Activated naive CD8-positive, alpha-beta T cell (primary cell): Measurements from ENCODE around the gene NME9.
"Not testable (repeated sequence)": the region's sequence is repeated elsewhere in the genome, so short reads cannot be mapped to it uniquely, and the experiment has no call there.

Source experiments
- H3K27ac Mint-ChIP-seq: one replicate; pipeline ENCODE4 v1.8.0; 2021; ENCODE audit warnings: mixed read lengths
- H3K27me3 Mint-ChIP-seq: one replicate; pipeline ENCODE4 v1.8.0; 2021; ENCODE audit warnings: mixed read lengths
- H3K36me3 Mint-ChIP-seq: one replicate; pipeline ENCODE4 v1.8.0; 2021; ENCODE audit warnings: mixed read lengths
- H3K4me1 Mint-ChIP-seq: one replicate; pipeline ENCODE4 v1.8.0; 2021; ENCODE audit warnings: low read depth, mixed read lengths
- H3K4me3 Mint-ChIP-seq: one replicate; pipeline ENCODE4 v1.8.0; 2021; ENCODE audit warnings: mild to moderate bottlenecking, mixed read lengths
- H3K9me3 Mint-ChIP-seq: one replicate; pipeline ENCODE4 v1.8.0; 2021; ENCODE audit warnings: low read depth, mixed read lengths

NME9 gene, protein sequence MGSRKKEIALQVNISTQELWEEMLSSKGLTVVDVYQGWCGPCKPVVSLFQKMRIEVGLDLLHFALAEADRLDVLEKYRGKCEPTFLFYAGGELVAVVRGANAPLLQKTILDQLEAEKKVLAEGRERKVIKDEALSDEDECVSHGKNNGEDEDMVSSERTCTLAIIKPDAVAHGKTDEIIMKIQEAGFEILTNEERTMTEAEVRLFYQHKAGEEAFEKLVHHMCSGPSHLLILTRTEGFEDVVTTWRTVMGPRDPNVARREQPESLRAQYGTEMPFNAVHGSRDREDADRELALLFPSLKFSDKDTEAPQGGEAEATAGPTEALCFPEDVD

DNA sequence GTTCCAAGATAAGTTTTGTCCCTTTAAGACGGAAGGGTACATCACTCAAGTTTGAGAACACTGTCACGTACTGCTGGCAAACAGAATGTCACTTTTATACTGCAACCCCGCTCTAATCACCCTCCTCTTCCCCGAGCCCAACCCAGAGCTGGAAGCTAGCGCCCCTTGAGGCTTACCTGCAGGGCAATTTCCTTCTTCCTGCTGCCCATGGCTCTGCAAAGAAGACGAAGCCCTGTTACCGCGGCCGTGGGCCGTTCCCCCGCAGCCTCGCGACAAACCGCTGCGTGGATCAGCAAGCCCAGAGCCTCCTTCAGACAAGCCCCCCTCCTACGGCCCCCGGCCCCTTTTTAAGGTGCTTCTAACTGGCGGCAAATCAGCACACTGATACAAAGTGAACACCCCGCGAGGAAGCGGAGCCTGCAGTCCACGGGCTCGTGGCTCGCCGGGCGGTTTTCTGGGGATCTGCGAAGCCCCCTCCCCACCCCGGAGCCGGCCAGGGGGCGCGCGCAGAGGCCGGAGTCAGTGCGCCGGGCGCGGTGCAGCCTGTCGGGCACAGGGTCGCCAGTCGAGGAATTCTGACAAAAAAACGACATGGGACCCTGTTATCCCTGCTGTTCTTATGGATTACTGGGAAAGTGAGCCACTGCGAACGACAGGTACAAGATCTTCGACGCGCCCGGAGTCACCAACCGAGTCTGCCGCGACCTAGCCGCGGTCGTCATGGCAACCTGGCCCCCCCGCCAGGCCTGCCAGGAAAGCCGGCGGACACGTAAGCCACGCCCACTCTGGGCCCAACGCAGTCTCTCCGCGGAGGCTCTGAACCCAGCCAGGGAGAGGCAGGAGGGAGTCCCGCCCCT is at the start of gene NME9:
Gene NME9, minus strand, starts transcription at position 725 of the 857 bp plus-strand sequence. Its CDS starts 516 bp downstream, at position 209.
- H3K27me3 Mint-ChIP-seq, result no peaks in the 10 kb centered on the region

DNA sequence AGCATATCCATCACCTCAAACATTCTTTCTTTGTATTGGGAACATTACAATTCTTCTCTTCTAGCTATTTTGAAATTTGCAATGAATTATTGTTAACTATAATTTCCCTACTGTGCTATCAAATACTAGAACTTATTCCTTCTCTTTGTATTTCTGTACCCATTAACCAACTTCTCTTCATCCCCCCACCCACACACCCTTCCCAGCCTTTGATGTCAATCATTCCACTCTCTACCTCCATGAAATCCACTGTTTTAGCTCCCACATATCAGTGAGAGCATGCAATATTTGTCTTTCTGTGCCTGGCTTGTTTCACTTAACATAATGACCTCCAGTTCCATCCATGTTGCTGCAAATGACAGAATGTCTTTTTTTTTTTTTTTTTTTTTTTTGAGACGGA is 49.3 kb upstream of the NME9 start:
- Mint-ChIP-seq H3K4me1 (no peaks in the 10 kb centered on the region), H3K9me3 (no peaks in the 10 kb centered on the region), H3K27ac (no peak overlapping the region), H3K4me3 (no peak overlapping the region), H3K27me3 (no peaks in the 10 kb centered on the region), H3K36me3 (no peaks in the 10 kb centered on the region)

More for the DNA sequence above, at the start of gene NME9:
- H3K36me3 Mint-ChIP-seq, result no peaks in the 10 kb centered on the region
- peaks cover 23% of the 10 kb centered on the region for H3K4me1 Mint-ChIP-seq
- peak within 1 kb of the TSS; percentile 84 for H3K27ac Mint-ChIP-seq
- H3K4me3 Mint-ChIP-seq, result peak within 1 kb of the TSS; percentile 93
- no peaks in the 10 kb centered on the region for H3K9me3 Mint-ChIP-seq

DNA sequence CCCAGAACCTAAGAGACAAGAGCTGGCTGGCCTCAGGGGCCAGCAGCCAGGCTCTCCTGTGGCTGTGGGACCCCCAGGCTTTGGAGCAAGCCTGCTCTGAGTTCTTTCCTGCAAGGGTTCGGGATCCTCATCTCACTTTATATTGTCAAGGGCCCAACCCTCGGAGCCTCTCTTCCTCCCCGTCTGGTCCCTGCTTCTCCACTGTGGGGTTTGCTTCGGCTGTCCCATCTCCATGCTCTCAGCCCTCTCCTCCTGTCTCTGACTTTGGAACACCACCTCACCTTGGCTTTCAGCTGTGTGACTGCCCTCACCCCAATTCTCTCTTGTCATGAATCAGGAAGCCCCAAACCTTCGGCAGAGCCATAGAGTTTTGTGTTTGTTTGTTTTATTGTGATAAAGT is 48.7 kb upstream of the NME9 start:
- no peak overlapping the region for H3K27ac Mint-ChIP-seq
- no peaks in the 10 kb centered on the region for H3K36me3 Mint-ChIP-seq
- H3K4me1 Mint-ChIP-seq, result no peaks in the 10 kb centered on the region
- no peaks in the 10 kb centered on the region for H3K27me3 Mint-ChIP-seq
- H3K4me3 Mint-ChIP-seq, result no peak overlapping the region
- no peaks in the 10 kb centered on the region for H3K9me3 Mint-ChIP-seq

DNA sequence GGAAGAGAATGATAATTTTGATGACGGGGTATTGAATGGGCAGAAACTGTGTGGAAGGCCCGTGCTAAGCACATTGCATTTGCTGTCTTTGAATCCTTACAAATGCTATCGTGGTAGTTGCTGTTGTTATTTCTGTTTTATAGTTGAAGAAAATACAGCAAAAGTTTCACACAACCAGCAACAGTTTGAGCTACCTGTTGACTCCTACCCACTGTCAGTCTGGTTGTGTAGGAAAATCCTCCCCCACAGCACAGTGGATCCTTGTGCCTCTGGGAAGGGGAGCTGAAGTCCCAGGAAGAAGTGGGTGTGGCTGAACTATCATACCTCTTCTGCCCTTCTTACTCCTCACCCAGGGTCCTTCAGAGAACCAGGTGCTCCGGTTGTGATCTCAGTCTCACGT is 48.2 kb upstream of the NME9 start:
- Mint-ChIP-seq H3K4me1 (no peaks in the 10 kb centered on the region), H3K4me3 (no peak overlapping the region)

DNA sequence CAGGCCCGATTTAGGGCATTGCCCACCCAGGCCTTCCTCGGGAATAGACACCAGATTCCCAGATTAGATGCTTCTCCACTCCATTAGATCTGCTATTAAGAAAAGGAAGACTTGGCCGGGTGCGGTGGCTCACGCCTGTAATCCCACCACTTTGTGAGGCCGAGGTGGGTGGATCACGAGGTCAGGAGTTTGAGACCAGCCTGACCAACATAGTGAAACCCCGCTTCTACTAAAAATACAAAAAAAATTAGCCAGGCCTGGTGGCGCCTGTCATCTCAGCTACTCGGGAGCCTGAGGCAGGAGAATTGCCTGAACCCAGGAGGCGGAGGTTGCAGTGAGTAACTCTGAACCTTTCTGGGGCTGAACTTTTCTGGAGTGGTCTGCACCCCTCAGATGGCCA is 47.6 kb upstream of the NME9 start:
- not testable (repeated sequence) for H3K4me1 Mint-ChIP-seq, H3K27me3 Mint-ChIP-seq, H3K9me3 Mint-ChIP-seq

More for the DNA sequence above, 48.2 kb upstream of the NME9 start:
- no peaks in the 10 kb centered on the region for H3K9me3 Mint-ChIP-seq
- H3K27ac Mint-ChIP-seq, result no peak overlapping the region
- no peaks in the 10 kb centered on the region for H3K27me3 Mint-ChIP-seq
- H3K36me3 Mint-ChIP-seq, result no peaks in the 10 kb centered on the region

DNA sequence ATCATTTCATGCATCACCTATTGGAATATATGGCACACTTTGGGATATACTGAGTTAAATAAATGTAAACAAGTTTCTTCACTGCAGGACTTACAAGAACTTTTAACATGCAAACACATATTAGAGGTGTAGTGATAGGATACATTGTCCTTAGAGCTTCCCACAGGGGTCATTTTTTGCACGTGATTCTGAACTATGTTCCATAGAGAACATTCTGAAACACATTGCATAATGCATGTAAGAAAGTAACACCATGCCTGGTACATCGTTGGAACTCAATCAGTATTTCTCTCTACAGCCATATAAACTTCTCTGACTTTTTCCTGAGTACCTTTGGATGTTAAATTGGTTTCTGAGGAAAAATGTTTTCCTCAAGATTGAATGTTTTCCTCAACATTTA is 47.0 kb upstream of the NME9 start:
- no peaks in the 10 kb centered on the region for H3K27me3 Mint-ChIP-seq
- H3K36me3 Mint-ChIP-seq, result no peaks in the 10 kb centered on the region
- H3K4me1 Mint-ChIP-seq, result no peaks in the 10 kb centered on the region

More for the DNA sequence above, 47.6 kb upstream of the NME9 start:
- not testable (repeated sequence) for H3K4me3 Mint-ChIP-seq, H3K36me3 Mint-ChIP-seq, H3K27ac Mint-ChIP-seq

DNA sequence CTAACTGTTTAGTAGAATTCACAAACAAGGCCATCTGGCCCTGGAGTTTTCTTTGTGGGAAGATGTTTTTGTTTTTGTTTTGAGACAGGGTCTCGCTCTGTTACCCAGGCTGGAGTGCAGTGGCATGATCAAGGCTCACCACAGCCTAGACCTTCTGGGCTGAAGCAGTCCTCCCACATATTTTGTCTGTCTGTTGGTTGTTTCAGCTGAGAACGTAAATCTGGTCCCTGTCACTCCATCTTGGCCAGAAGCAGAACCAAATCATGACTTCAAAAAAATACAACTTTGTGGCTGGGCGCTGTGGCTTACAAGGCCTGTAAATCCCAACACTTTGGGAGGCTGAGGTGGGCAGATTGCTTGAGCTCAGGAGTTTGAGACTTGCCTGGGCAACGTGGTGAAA is 45.8 kb upstream of the NME9 start:
- H3K9me3 Mint-ChIP-seq, result peaks cover 4% of the 10 kb centered on the region
- no peaks in the 10 kb centered on the region for H3K4me1 Mint-ChIP-seq
- H3K36me3 Mint-ChIP-seq, result no peaks in the 10 kb centered on the region
- no peak overlapping the region for H3K27ac Mint-ChIP-seq
- H3K27me3 Mint-ChIP-seq, result peaks cover 7% of the 10 kb centered on the region
- no peak overlapping the region for H3K4me3 Mint-ChIP-seq

More for the DNA sequence above, 47.0 kb upstream of the NME9 start:
- Mint-ChIP-seq H3K27ac (no peak overlapping the region), H3K9me3 (no peaks in the 10 kb centered on the region), H3K4me3 (no peak overlapping the region)

DNA sequence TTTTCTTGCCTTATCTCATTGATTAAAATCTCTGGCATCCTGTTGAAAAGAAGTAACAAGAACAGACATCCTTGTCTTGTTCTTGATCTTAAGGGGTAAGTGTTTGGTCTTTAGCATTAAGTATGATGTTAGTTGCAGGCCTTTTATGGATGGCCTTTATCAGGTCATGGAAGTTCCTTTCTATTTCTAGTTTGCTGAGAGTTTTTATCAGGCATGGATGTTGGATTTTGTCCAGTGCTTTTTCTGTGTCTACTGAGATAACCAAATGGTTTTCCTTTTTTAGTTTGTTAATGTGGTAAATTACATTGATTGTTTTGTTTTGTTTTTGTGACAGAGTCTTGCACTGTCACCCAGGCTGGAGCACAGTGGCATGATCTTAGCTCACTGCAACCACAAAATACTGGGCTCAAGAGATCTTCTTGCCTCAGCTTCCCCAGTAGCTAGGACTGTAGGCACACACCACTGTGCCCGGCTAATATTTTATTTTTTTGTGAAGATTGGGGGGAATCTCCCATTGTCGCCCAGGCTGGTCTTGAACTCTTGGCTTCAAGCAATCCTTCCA is 45.0 kb upstream of the NME9 start:
- no peaks in the 10 kb centered on the region for H3K4me1 Mint-ChIP-seq
- no peaks in the 10 kb centered on the region for H3K36me3 Mint-ChIP-seq
- H3K4me3 Mint-ChIP-seq, result no peak overlapping the region
- H3K9me3 Mint-ChIP-seq, result peaks cover 4% of the 10 kb centered on the region
- no peak overlapping the region for H3K27ac Mint-ChIP-seq
- peaks cover 7% of the 10 kb centered on the region for H3K27me3 Mint-ChIP-seq

DNA sequence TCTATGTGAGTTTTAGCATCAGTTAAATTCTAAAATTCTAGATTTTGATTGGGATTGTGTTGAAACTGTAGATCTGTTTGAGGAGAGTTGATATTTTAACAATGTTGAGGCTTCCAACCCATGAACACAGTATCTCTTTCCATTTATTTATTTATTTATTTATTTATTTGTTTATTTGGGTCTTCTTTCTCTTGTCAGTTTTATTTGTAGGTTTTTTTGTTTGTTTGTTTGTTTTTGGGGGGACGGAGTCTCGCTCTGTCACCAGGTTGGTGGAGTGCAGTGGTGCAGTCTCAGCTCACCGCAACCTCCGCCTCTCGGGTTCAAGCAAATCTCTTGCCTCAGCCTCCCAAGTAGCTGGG is 44.1 kb upstream of the NME9 start:
- Mint-ChIP-seq H3K36me3 (no peaks in the 10 kb centered on the region), H3K27ac (no peak overlapping the region), H3K4me1 (no peaks in the 10 kb centered on the region), H3K9me3 (peaks cover 4% of the 10 kb centered on the region), H3K27me3 (peaks cover 7% of the 10 kb centered on the region), H3K4me3 (no peak overlapping the region)

DNA sequence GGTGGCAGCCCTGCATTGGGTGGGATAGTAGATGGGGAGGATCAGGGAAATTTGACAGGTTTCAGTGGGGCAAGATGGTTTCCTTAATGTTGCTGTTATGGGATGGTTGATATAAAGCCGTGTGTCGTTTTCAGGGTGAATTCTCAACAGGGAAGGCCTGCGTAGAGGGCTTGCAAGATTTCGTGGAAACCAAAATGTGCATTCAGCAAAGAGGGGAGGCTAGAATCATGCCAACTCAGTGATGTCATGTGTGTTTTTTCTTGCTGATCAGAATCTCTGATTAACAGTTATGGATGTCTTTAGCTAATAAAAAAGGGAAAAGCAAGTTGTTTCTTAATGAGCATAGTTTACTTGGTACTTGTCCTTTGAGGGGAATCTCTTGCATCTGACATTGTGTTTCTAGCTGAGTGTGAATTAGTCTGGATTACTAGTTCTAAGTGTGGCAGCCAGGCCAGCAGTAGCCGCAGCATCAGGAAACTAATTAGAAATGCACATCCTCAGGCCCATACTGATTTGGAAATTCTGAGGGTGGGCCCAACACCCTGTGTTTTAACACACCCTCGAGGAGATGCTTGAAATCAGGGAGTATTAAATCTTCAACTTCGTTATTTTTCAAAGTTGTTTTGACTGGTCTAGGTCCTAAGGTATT is 43.6 kb upstream of the NME9 start:
- H3K9me3 Mint-ChIP-seq, result peaks cover 4% of the 10 kb centered on the region
- H3K4me1 Mint-ChIP-seq, result no peaks in the 10 kb centered on the region
- H3K4me3 Mint-ChIP-seq, result no peak overlapping the region
- H3K27ac Mint-ChIP-seq, result no peak overlapping the region
- H3K36me3 Mint-ChIP-seq, result no peaks in the 10 kb centered on the region
- H3K27me3 Mint-ChIP-seq, result peaks cover 7% of the 10 kb centered on the region

DNA sequence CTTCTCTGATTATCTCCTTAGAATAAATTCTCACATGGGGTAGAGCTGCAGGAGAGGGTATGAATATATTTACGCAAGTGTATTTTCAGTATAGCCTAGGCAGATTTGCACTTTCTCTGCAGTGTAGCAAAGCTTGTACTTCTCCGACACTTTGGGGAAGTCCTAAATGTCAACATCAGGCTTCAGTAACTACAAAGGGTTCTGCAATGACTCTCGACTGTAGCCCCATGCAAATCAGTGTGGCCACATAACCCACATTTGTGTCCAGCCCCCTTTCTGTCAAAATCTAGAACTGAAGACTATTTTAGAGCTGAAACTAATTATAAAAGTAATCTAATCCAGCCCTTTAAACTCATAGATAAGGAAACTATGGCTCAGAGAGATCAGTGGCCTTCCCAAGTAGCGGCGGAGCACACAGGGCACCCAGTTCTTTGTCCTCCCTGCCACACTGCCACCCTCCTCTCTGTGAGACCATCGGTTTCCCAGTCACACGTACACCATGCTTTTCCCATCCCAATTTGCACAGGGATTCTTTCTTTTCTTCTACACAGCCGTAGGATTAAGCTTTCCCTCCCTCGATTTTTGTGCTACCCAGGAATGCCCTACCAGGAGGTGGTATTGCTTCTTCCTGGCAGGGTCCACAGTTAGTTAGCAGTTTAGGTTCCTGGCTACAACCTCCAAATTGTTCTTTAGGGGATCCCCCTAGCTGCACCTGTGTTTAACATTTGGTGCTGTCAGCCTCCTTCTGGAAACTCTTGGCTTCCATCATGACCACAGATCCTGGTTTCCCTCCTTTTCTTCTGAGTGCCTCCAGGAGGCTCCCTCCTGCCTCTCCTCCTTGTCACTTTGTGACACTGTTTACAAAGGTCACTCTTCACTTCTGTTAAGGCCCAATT is 41.7 kb upstream of the NME9 start:
- Mint-ChIP-seq H3K36me3 (no peaks in the 10 kb centered on the region), H3K4me1 (no peaks in the 10 kb centered on the region), H3K9me3 (peaks cover 4% of the 10 kb centered on the region), H3K4me3 (no peak overlapping the region), H3K27ac (no peak overlapping the region), H3K27me3 (peaks cover 7% of the 10 kb centered on the region)

DNA sequence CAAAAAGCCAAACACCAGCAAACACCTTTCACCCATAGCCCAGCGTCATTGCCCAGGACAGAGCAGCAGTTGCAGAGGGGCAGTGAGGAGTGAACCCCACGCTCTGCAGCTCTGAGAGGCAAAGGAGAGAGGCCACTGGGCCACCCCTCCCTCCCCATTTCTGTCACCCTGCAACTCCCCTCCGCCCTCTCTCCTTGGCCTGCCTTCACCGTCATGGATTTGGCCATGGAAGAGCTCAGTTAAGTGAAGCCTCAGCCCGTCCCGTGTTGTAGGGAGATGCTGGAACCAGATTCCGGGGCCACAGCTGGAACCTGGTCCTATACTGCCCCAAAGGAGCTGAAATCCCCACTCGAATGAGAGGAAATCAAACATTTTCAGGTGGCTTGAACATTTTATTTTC is 40.7 kb upstream of the NME9 start:
- Mint-ChIP-seq H3K4me1 (no peaks in the 10 kb centered on the region), H3K4me3 (no peak overlapping the region), H3K27ac (no peak overlapping the region), H3K9me3 (peaks cover 4% of the 10 kb centered on the region), H3K36me3 (no peaks in the 10 kb centered on the region), H3K27me3 (peaks cover 7% of the 10 kb centered on the region)

DNA sequence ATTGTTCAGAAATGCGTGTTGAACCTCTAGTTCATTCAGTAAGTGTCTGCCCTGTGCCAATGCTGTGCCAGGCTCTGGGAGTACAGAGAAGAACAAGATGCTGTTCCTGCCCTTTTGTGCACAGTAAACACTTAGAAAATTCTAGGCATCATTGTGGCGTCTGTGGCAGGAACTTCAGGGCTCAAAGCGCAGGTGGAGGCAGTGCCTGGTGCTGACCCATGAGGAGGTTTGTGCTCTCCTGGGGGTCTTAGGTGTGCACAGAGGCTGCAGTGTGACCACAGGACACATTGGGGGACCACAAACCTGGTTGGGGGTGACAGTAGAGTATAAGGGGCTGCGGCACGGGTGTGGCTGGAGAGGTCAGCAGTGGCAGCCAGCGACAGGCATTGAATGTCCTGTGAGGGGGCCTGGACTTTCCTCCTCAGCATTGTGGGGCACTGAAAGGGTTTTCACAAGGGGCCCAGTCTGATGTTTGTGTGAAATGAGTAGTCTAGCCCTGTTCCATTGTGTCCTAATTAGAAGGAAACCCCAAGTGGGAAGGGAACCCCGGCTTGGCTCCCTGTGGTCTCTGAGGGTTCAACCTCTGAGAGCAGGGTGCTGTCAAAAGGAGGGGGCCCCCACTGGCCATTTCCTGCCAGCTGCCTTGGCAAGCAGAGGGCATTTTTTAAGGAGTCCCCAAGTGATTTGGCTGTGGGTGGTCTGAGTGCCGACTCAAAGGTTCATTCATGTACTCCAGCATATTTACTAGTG is 39.7 kb upstream of the NME9 start:
- no peaks in the 10 kb centered on the region for H3K36me3 Mint-ChIP-seq
- no peaks in the 10 kb centered on the region for H3K4me1 Mint-ChIP-seq
- no peak overlapping the region for H3K4me3 Mint-ChIP-seq
- peaks cover 7% of the 10 kb centered on the region for H3K27me3 Mint-ChIP-seq
- H3K27ac Mint-ChIP-seq, result no peak overlapping the region
- H3K9me3 Mint-ChIP-seq, result peaks cover 4% of the 10 kb centered on the region

DNA sequence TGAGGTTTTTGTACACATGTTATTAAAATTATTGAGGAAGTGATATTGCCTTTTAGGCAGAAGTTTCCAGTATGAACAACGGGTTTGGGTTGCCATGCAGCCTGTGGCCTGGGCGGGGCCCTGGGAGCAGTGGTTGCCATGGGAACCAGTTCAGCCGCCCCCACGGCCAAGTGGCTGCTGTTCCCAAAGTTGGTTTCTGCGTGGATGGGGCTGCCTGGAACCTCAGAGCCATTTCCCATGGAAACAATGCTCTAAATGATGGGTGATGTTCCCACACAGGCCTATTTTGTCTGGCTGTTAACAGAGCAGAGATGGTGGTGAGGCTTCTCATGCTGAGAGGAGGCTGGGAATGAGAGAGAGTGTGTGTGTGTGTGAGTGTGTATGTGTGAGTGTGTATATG is 38.3 kb upstream of the NME9 start:
- Mint-ChIP-seq H3K27ac (no peak overlapping the region), H3K4me3 (no peak overlapping the region), H3K27me3 (peaks cover 7% of the 10 kb centered on the region), H3K36me3 (no peaks in the 10 kb centered on the region), H3K4me1 (no peaks in the 10 kb centered on the region), H3K9me3 (peaks cover 4% of the 10 kb centered on the region)
